ENCODE data around the gene AKR1B15.
"Not testable (repeated sequence)": the region's sequence is repeated elsewhere in the genome, so short reads cannot be mapped to it uniquely, and the experiment has no call there.

AKR1B15 gene

DNA sequence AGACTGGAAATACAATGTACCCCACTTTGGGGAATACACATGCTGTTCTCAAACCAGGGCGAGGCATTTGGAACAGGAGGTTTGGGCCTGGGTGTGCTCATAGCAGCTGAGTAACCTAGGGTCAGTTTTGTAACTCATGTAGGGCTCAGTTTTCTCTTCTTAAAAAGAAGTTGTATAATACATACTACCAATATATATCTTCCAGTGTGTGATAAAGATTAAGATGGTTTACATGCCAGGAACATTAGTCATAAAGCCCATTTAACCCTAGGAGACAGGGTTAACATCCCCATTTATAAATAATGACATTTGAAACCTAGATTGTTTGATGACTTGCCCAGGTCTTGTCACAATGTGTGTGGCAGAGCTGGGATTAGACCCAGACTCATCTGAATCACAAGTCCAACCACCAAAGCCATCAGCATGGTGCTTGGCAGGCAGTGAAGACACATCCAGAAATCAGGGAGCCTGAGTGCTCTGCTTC, 15.6 kb upstream of the AKR1B15 start:
- no peak for DNase-seq

DNA sequence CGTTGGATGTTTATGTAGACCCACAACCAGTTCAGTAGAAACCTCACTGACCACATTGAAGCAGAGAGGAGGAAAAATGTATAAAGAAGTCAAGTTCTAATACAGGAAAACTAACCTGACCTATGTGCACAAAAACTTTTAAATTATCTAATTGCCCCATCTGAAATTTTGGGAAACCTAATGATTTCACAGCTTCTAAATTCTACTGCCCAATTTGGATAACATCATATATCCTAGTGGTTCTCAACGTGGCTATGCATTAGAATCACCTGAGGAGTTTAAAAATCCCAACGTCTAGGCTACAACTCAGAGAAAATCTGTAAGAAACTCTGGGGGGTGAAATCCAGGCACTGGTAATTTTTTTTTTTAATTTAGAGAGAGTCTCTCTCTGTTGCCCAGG, 14.3 kb upstream of the AKR1B15 start:
- no peak for DNase-seq

DNA sequence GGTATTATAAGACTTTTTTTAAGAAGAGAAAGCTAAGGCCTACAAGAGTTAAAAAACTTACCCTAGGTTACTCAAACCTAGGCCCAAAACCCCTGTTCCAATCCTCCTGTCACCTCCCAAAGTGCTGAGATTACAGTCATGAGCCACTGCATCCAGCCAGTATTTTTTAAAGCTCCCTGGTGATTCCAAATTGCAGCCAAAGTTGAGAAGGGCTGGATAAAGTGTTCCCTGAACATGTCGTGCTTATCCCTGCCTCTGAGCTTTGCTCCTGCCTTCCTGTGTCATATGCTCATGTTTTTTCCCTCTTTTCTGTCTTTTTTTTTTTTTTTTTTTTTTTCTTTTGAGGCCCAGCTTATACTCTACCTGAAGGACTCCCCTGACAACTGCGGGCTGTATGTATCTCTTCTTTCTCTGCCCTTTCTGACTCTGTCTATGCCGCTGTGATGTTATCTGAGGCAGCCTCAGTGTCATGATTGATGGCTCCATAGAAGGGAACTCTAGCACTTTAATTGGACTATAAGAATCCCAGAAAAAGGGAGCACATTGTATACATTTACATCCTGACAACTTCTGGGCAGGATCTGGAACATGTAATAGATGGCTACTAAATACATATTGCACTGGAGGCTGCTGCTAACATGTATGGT, 13.5 kb upstream of the AKR1B15 start:
- no peak for DNase-seq

DNA sequence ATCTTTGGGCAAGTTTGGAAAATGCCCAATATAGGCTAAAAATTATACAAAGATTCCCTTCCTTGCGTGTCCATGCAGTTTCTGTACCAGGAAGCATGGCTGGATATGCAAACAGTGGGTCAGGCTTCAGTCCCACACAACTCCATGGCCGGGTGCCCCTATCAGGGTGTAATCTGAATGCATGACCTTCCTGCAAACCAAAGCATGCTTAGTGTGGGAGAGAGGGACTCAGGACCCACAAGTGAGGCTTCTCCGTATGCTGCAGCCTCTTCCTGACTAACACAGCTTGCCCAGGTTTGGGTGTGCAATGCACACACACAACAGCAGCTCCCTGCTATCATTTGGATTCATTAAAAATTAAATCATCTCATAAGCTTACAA, 13.0 kb upstream of the AKR1B15 start:
- DNase-seq, result no peak

DNA sequence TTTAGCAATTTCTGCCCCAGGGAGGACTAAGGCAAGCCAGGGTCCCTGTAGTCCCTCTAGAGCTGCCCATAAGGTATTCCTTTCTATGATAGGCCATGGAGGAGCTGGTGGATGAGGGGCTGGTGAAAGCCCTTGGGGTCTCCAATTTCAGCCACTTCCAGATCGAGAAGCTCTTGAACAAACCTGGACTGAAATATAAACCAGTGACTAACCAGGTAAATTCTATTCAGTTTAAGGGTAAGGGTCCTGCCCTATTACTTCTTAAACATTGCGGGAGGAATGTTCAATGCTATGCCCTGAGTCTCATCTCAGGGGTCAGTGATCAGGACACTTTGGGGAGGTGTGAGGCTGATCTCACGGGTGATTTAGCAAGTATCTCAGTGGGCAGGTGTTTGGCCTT, 12.4 kb upstream of the AKR1B15 start:
- not testable (repeated sequence) for DNase-seq

DNA sequence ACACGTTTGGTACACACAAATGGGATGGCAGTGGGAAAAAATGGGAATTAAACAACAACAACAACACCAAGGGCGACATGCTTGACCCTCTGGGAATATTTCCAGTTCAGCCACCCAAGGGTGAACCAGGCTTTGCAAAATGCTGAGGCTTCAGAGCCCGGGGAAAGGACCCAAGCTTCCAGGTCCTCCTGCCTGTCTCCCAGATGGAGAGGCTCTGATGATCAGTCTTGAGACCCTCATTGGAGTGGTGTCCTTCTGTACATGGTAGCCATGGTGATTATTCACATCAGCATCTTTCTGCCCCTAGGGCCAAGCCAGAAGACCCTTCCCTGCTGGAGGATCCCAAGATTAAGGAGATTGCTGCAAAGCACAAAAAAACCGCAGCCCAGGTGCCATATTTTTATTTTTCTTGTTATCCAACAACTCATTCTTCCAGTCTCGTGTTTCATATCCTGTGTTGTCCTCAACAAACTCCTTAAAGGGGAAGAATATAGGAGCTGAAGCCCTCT, 11.6 kb upstream of the AKR1B15 start:
- not testable (repeated sequence) for DNase-seq

DNA sequence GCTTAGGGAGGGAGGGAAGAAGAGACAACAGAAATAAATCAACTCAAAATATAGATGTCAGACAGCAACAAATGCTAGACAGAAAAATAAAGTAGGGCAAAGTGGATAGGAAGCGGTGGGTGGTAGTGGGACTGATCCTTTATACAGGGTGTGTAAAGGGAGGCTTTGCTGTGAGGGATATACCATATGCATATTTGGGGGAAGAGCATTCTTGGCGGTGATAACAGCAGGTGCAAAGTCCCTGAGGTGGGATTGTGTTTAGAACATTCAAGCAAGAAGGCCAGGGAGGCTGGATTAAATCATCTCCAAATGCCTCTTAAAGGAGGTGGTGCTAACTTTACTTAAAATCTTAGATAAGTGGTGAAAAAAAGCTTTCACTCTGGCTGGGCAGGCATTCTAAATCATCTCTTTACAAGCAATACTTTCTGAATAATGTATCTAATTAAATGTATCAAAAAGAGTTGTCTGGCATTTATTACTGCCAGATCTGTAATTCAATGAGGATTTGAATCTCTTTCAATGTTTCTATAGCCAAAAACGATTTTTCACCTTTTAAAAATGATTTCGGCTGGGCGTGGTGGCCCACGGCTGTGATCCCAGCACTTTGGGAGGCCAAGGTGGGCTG, 9.4 kb upstream of the AKR1B15 start:
- no peak for DNase-seq

DNA sequence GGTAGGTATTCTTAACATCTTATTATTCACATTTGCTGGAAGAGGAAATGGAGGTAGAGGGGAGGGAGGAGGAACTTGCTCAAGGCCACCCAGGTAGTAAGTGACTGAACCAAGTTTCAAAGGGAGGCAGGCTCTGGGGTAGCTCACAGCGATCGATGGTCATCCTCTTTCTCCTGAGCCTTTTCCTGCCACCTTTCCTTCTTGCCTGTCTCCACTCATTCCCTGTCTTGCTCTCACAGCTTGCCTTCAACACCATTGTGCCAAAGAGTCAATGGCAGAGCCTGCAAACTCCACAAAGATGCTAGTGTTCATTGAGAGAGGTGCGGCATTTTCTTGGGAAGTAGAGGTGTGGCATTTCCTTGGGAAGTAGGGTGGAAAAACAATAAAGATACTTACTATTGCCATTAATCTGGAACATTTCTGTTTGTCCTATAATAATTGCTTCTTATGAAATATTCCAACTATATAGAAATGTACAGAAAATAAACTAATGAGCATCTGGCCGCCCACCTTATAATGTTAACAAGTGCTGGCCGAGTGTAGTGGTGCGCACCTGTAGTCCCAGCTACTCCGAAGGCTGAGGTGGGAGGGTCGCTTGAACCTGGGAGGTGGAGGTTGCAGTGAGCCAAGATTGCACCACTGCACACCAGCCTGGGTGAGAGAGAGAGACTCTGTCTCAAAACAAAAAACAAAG, 7.3 kb upstream of the AKR1B15 start:
- not testable (repeated sequence) for DNase-seq

DNA sequence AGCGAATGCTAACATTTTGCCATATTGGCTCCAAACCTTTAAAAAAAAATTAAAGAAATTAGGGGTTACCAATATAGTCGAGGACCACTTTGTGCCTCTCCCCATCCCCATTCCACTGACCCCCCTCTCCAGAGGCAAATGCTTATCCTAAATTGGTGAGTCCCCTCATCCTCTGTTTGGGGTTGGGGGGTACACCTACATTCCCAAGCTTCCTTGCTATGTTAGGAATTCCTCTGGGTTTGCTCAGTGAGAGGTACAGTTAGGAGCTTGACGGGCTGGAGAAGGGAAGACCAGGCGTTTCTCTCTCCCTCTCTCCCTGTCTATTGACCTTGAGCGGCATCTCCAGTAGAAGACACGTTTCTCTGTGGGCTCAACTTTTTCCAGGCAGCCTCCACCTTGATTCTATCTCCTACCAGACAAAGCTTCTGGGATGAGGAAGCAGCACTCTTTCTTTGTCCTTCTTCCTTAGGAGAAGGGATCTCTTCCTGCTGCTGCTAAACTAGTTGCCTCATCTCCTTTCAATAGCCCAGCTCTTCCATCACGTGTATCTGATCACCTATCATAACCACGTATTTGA, 6.6 kb upstream of the AKR1B15 start:
- no peak for DNase-seq

DNA sequence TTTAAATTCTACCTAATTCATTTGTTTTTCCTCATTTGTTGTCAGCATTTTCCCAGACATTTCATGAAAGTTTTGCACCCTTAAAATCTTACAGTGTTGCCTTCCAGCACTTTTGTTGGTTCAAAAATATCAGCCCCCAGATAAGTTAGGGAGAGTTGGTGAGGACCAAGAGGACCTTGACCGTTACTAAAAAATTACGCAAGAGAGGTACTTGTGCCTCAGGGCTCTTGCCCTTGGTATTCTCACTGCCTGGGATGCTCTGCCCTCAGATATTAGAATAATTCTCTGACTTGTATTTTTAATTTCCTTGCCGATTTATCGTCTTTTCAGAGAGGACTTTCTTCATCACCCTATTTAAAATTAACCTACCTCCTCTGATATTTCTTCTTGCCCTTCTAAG, 3.5 kb upstream of the AKR1B15 start:
- no peak for DNase-seq

DNA sequence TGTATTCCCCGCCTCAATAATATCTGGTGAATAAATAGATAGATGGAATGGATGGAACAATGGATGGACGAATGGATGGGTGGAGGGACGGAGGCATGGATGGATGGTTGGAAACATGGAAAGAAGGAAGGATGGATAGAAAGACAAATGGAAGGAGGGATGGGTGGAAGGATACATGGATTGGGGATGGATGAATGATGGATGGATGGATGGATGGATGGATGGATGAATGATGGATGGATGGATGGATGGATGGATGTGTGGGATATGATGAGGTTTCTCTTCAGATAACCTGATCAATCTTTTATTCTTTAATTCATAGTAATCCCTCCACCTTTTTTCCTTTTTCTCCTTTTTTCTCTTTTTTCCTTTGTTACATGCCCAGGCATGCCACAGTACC, 3.0 kb upstream of the AKR1B15 start:
- no peak for DNase-seq

DNA sequence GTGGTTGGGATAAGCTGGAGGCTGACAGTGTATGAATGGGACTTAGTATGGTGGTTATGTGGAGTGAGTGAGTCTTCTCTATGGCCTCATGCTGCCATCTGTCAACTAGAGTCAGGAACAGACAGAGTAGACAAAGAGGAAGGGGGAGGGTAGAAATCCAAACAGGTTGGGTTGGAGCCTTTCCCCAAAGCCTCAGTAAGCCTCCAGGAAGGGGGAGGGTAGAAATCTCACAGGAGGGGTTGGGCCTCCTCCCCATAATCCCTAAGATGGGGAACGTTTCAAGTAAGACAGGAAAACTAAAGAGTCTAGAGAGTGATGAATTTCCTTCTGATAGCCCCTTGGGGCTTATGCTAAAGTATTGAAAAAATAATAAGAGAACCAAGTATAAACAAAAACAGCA, 2.0 kb upstream of the AKR1B15 start:
- no peak for DNase-seq

DNA sequence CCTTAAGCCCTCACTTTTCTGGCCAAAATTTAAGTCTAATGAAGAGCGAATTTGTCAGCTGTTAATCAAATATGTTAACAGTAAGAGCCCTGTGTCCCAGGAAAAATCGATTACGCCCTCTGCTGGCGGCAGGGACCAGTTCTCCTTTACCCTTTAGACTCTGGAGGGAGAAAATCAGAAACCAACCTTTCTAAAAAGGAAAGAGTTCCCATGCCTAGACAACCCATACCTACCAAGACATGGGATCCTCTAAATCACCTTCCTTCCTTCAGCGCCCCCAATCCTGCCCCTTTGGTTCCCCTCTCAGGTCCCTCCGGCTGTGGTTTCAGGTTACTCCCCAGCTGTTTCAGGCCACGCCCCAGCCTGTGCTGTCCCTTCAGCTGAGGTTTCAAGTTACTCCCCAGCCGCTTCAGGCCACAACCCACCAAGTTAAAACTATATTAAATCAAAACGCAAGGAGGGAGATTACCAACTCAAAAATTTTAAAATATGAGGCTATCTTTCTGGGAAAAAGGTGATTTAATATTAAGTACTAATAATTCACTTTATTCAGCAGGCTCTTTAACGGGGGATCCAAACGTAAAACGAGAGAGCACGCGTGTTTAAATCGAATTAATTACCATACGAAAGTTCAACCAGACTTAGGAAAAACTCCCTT, 1.4 kb upstream of the AKR1B15 start:
- peak; percentile 85 for DNase-seq

DNA sequence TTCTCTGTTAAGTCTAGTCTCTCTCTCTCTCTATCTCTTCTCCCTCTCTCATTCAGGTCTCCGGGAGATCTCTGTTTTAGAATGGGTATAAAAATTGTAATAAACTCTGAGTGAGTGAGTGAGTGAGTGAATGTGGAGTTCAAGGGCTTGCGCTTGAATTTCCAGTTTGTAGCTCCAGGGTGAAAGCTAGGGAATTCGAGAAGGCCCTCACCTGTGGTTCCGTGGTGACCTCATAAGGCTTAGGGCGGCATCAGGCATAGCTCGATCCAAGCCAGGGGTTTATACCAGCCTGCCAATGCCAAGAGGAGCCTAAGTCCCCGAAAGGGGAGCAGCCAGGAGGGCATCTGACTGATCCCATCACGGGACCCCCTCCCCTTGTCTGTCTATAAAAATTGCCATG, 456 bp downstream of the AKR1B15 start:
- DNase-seq, result no peak

DNA sequence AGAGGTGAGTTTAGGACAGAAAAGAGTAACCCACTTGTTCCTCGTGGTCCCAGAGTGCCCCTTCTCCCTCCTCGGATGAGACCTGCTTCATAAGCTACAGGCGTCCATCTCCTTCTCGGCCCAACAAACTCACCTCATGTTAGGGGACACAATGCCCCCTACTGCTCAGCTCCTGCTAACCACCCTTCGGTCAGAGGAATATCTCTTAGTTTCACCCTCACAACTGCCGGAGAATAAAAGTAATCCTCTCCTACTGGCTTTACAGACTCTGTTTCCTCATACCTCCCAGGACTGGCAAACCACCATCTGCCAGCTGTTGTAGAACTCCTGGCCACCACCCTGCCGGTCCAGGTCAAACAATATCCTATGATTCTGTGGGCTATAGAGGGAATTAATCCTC, 3.2 kb downstream of the AKR1B15 start:
- no peak for DNase-seq

DNA sequence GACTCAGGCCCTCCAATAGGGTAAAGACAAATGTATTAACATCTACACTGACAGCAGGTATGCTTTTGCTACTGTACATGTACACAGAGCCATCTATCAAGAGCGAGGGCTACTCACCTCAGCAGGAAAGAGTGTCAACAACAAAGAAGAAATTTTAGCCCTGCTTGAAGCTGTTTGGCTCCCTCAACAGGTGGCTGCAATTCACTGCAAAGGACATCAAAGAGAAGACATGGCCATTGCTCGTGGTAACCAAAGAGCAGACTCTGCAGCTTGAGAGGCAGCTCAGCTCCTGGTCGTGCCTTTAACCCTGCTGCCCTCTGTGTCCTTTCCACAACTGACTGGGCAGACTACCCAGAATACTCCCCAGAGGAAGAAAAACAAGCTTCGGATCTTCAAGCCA, 5.1 kb downstream of the AKR1B15 start:
- no peak for DNase-seq

DNA sequence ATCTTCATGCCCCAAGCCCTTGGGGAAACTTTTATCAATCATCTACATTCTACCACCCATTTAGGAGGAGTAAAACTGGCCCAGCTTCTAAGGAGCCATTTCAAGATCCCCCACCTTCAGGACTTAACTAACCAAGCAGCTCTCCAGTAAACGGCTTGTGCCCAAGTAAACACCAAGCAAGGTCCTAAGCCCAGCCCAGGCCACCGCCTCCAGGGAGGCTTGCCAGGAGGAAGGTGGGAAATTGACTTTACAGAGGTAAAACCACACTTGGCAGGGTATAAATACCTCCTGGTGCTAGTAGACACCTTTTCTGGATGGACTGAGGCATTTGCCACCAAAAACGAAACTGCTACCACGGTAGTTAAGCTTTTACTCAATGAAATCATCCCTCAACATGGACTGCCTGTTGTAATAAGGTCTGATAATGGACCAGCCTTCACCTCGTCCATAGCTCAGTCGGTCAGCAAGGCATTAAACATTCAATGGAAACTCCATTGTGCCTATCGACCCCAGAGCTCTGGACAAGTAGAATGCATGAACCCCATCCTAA, 5.6 kb downstream of the AKR1B15 start:
- DNase-seq, result no peak

DNA sequence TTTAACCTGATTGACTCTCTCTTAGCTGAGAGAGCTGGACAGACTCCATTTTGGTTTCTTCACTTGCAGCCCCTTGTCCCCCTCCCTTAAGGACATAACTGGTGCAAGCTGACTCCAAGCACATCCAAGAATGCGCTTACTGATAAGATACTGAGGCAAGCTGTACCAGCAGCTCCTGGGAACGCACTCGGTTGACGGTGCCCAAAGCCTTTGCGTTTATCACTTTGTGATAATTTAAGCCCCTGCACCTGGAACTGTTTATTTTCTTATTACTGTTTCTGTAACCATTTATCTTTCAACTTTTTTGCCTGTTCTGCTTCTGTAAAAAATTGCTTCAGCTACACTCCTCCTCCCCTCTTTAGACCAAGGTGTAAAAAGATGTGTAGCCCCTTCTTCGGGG, 8.5 kb downstream of the AKR1B15 start:
- no peak for DNase-seq

DNA sequence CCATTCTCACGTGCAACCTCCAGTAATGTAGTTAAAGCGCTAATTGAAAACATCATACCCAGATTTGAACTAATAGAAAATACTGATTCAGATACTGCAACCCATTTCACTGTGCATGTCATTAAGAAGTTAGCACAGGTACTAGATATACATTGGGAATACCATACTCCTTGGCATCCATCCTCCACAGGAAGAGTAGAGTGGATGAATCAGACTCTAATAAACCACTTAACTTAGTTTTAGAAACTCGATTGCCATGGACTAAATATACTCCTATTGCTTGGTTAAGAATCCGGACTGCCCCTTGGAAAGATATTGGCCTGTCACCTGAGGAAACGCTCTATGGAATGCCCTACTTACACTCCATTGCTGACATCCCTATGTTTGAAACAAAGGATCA, 9.5 kb downstream of the AKR1B15 start:
- DNase-seq, result no peak

DNA sequence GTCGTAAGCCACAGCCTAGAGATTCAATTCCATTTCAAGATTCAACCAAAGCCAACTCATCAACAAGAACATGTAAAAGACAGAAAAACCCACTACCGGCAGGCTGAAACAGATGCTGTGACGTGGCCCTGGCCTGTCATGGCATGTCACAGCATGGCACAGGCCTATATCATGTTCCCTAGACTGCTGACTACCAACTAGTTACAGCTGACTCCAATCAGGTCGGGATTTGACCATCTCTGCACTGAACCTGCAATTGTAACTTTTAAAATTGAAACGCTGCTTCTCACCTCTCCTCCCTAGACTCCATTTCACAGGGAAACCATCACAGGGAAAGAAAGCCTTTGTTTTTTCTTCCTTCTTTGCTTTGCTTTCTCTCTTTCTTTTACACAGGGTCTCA, 12.7 kb downstream of the AKR1B15 start:
- DNase-seq, result not testable (repeated sequence)

DNA sequence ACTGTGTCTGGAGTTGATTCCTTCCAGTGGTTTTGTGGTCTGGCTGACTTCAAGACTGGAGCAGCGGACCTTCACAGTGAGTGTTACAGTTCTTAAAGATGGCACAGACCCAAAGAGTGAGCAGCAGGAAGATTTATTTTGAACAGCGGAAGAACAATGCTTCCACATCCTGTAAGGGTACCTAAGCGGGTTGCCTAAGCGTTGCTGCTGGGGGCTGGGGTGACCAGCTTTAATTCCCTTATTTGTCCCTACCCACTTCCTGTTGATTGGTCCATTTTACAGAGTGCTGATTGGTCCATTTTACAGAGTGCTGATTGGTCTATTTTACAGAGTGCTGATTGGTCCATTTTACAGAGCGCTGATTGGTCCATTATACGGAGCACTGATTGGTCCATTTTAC, 13.2 kb downstream of the AKR1B15 start:
- DNase-seq, result no peak

DNA sequence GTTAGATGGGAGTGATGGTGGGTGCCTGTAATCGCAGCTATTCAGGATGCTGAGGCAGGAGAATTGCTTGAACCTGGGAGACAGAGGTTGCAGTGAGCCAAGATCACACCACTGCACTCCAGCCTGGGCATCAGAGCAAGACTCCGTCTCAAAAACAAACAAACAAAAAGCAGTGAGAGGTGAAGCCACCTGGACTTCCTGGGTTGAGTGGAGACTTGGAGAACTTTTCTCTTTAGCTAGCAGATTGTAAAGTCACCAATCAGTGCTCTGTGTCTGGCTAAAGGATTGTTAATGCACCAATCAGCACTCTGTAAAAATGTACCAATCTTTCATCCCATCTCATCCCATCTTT, 14.5 kb downstream of the AKR1B15 start:
- not testable (repeated sequence) for DNase-seq

DNA sequence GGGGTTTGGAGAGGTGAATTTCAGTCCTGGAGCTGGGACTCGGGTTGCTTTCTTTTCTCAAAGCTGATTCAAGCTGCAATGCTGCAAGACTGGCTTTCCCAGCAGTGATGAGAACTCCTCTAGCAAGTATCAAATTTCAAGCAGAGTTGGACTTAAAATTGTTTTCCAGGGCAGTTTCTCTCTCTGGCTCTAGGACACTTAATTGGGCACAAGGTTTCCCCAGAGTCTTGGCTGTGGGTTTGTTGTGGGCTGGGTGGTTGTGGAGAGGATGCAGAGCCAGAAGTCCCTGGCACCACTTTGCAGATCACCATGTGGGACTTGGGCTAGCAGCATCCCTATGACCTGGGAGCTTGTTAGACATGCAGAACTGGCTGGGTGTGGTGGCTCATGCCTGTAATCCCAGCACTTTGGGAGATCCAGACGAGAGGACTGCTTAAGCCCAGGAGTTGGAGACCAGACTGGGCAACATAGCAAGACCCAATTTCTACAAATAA, 16.8 kb downstream of the AKR1B15 start:
- DNase-seq, result no peak

All from activated CD8-positive, alpha-beta memory T cell treated with anti-CD3 and anti-CD28 coated beads, Interleukin-2, amount 50 U/mL, for 48 hours (primary cell).